ENCODE data around the gene CBX6.

Gene CBX6

GRCh38 chr22:38831166-38831945, 40.7 kb downstream of the CBX6 start (continued):
- no peak for TF ChIP-seq PRDM6 (tag by site-specific recombination; IDR thresholded peaks at IDR 0.05)
- no peak for TF ChIP-seq ZNF768 (tag by site-specific recombination; IDR thresholded peaks at IDR 0.05)
- TF ChIP-seq YY1 (tag by site-specific recombination; IDR thresholded peaks at IDR 0.05), result no peak
- no peak for TF ChIP-seq KLF16 (tag by site-specific recombination; IDR thresholded peaks at IDR 0.05)
- no peak for TF ChIP-seq RBAK (tag by site-specific recombination; IDR thresholded peaks at IDR 0.05)
- TF ChIP-seq ZNF133 (tag by site-specific recombination; IDR thresholded peaks at IDR 0.05), result no peak
- no peak for TF ChIP-seq ZNF433 (tag by site-specific recombination; IDR thresholded peaks at IDR 0.05; ENCODE audit: low read depth)
- no peak for TF ChIP-seq ZNF354C (tag by site-specific recombination; IDR thresholded peaks at IDR 0.05; ENCODE audit: borderline replicate concordance, low read depth)
- no peak for TF ChIP-seq ZNF621 (tag by site-specific recombination; IDR thresholded peaks at IDR 0.05)
- 0 out of 2 replicates have a peak, but pooled peaks have one; percentile 37 for TF ChIP-seq SP7 (tag by site-specific recombination; IDR thresholded peaks at IDR 0.05)
- no peak for TF ChIP-seq GLIS2 (tag by site-specific recombination; IDR thresholded peaks at IDR 0.05)
- TF ChIP-seq ZNF596 (tag by site-specific recombination; IDR thresholded peaks at IDR 0.05), result no peak
- TF ChIP-seq GLIS1 (tag by site-specific recombination; IDR thresholded peaks at IDR 0.05), result peak; percentile 70
- TF ChIP-seq ZNF335 (tag by site-specific recombination; conservative IDR thresholded peaks at IDR 0.05), result no peak
- TF ChIP-seq ZNF623 (tag by site-specific recombination; IDR thresholded peaks at IDR 0.05), result no peak
- no peak for TF ChIP-seq ZNF2 (tag by site-specific recombination; IDR thresholded peaks at IDR 0.05)
- no peak for TF ChIP-seq ZNF248 (tag by site-specific recombination; IDR thresholded peaks at IDR 0.05)
- no peak for TF ChIP-seq ZNF626 (tag by site-specific recombination; IDR thresholded peaks at IDR 0.05)
- peak; percentile 44; the same call in 1 of the 2 replicates for TF ChIP-seq PATZ1 (tag by site-specific recombination; IDR thresholded peaks at IDR 0.05)
- no peak for TF ChIP-seq ZNF747 (tag by site-specific recombination; IDR thresholded peaks at IDR 0.05)
- no peak for TF ChIP-seq KLF7 (tag by site-specific recombination; IDR thresholded peaks at IDR 0.05; ENCODE audit: borderline replicate concordance)
- no peak for TF ChIP-seq PRDM1 (tag by site-specific recombination; IDR thresholded peaks at IDR 0.05)
- no peak for TF ChIP-seq ZNF221 (tag by site-specific recombination; IDR thresholded peaks at IDR 0.05; ENCODE audit: borderline replicate concordance)
- no peak for TF ChIP-seq ZNF510 (tag by site-specific recombination; IDR thresholded peaks at IDR 0.05; ENCODE audit: insufficient replicate concordance)
- TF ChIP-seq ZNF513 (tag by site-specific recombination; IDR thresholded peaks at IDR 0.05), result no peak
- TF ChIP-seq SCRT2 (tag by site-specific recombination; IDR thresholded peaks at IDR 0.05), result peak; percentile 65
- TF ChIP-seq ZNF658 (tag by site-specific recombination; IDR thresholded peaks at IDR 0.05), result no peak
- no peak for TF ChIP-seq BCL11A (tag by site-specific recombination; IDR thresholded peaks at IDR 0.05; ENCODE audit: low read depth)
- TF ChIP-seq ZNF501 (tag by site-specific recombination; IDR thresholded peaks at IDR 0.05), result no peak
- TF ChIP-seq ZNF16 (tag by site-specific recombination; IDR thresholded peaks at IDR 0.05; ENCODE audit: low read depth), result no peak
- TF ChIP-seq ZNF549 (tag by site-specific recombination; IDR thresholded peaks at IDR 0.05), result no peak
- no peak for TF ChIP-seq SP2 (tag by site-specific recombination; IDR thresholded peaks at IDR 0.05)
- no peak for TF ChIP-seq ZNF391 (tag by site-specific recombination; IDR thresholded peaks at IDR 0.05; ENCODE audit: borderline replicate concordance, low read depth)
- no peak for TF ChIP-seq ZNF211 (tag by site-specific recombination; IDR thresholded peaks at IDR 0.05; ENCODE audit: low read depth)
- no peak for TF ChIP-seq ZNF174 (tag by site-specific recombination; IDR thresholded peaks at IDR 0.05)
- no peak for TF ChIP-seq ZSCAN4 (tag by site-specific recombination; IDR thresholded peaks at IDR 0.05)
- no peak for TF ChIP-seq ZNF366 (tag by site-specific recombination; conservative IDR thresholded peaks at IDR 0.05)

Data from HEK293 (cell line).